ENCODE measurements around the gene DPM2. TPM values are rescaled to one million over a fixed set of nuclear protein-coding genes. Genes with fewer than 3 reads are reported as not detected.

The DPM2 gene
- total and polyA plus RNA-seq, 4 donors: 20.5 to 51.3 (median 50.9) TPM

DNA sequence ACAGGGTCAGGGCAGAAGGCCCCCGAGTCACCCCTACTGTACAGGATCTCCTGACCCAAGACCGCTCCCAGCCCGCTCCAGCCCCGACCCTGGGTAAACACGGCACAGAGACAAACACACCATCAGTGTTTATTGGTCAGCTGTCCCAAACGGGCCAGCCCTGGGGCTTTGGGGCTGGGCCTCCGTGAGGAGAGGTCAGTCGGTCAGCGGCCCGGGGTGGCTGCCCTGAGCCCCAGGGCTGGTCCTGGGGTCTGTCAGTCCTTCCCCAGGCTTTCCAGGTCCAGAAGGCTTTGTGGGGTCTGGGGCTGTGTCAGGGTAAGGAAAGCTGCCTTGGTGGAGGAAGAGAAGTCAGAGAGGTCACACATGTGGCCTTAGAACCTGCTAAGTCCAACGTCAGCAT lies 2.7 kb downstream of the DPM2 start:
- DNase-seq: no peak
- Histone ChIP-seq H3K27me3 (ENCODE audit: control insufficient read depth in 3 of 3, insufficient read depth in 3 of 3, low read length in 2 of 3) (no peaks in the 10 kb centered on the region), H3K27ac (ENCODE audit: low read depth in 1 of 2, low read length in 1 of 2) (no peak overlapping the region), H3K4me1 (ENCODE audit: control insufficient read depth in 5 of 5, insufficient read depth in 5 of 5, low read length in 5 of 5) (peaks cover 0 to 44% (median 14%) of the 10 kb centered on the region in 5 donors), H3K4me3 (no peak overlapping the region), H3K9me3 (ENCODE audit: control insufficient read depth in 4 of 4, insufficient read depth in 3 of 4, low read length in 3 of 4) (no peaks in the 10 kb centered on the region), H3K9ac (ENCODE audit: insufficient read depth in 1 of 2, low read length in 2 of 2) (no peak overlapping the region), H3K36me3 (ENCODE audit: control insufficient read depth in 4 of 4, insufficient read depth in 4 of 4, low read length in 4 of 4) (peaks cover 0 to 8% (median 3%) of the 10 kb centered on the region in 4 donors)
- TF ChIP-seq, protein P1, sequence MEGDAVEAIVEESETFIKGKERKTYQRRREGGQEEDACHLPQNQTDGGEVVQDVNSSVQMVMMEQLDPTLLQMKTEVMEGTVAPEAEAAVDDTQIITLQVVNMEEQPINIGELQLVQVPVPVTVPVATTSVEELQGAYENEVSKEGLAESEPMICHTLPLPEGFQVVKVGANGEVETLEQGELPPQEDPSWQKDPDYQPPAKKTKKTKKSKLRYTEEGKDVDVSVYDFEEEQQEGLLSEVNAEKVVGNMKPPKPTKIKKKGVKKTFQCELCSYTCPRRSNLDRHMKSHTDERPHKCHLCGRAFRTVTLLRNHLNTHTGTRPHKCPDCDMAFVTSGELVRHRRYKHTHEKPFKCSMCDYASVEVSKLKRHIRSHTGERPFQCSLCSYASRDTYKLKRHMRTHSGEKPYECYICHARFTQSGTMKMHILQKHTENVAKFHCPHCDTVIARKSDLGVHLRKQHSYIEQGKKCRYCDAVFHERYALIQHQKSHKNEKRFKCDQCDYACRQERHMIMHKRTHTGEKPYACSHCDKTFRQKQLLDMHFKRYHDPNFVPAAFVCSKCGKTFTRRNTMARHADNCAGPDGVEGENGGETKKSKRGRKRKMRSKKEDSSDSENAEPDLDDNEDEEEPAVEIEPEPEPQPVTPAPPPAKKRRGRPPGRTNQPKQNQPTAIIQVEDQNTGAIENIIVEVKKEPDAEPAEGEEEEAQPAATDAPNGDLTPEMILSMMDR (IDR thresholded peaks at IDR 0.05; ENCODE audit: control extremely low read depth, extremely low read depth): no peak
- WGBS, 2 donors: 73 to 75% methylated on average over 11 of the region's 11 CpGs
- no peak for ATAC-seq (ENCODE audit: insufficient read depth, low FRiP score)

DNA sequence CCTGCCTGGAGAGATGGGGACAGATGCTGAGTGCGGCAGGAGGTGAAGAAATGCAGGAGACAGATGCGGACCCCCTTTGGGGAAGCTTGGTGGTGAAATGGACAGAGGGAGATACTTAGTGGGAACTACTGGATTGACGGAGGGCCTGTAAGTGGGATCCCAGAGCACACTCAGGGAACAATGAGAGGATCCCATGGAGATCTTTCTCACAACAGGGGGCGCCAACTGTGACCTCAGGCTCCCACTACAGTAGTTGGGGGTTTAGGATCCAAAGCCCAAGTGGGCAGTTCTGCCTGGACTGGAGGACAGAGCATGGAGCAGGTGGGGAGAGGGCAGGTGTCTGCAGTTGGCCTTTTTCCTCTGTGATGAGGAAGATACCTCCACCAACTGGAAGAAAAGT lies 3.4 kb downstream of the DPM2 start:
- Histone ChIP-seq H3K27ac (ENCODE audit: low read depth in 1 of 2, low read length in 1 of 2) (no peak overlapping the region), H3K9me3 (ENCODE audit: control insufficient read depth in 4 of 4, insufficient read depth in 3 of 4, low read length in 3 of 4) (no peaks in the 10 kb centered on the region), H3K36me3 (ENCODE audit: control insufficient read depth in 4 of 4, insufficient read depth in 4 of 4, low read length in 4 of 4) (peaks cover 0 to 8% (median 3%) of the 10 kb centered on the region in 4 donors), H3K9ac (ENCODE audit: insufficient read depth in 1 of 2, low read length in 2 of 2) (no peak overlapping the region), H3K4me1 (ENCODE audit: control insufficient read depth in 5 of 5, insufficient read depth in 5 of 5, low read length in 5 of 5) (peaks cover 0 to 44% (median 14%) of the 10 kb centered on the region in 5 donors), H3K4me3 (no peak overlapping the region), H3K27me3 (ENCODE audit: control insufficient read depth in 3 of 3, insufficient read depth in 3 of 3, low read length in 2 of 3) (peaks cover 0 to 4% (median 0%) of the 10 kb centered on the region in 3 donors)
- TF ChIP-seq, protein P1 (IDR thresholded peaks at IDR 0.05; ENCODE audit: control extremely low read depth, extremely low read depth): no peak
- ATAC-seq (ENCODE audit: insufficient read depth, low FRiP score): no peak
- 94% methylated on average over 4 of the region's 4 CpGs for WGBS, 2 donors
- no peak for DNase-seq

DNA sequence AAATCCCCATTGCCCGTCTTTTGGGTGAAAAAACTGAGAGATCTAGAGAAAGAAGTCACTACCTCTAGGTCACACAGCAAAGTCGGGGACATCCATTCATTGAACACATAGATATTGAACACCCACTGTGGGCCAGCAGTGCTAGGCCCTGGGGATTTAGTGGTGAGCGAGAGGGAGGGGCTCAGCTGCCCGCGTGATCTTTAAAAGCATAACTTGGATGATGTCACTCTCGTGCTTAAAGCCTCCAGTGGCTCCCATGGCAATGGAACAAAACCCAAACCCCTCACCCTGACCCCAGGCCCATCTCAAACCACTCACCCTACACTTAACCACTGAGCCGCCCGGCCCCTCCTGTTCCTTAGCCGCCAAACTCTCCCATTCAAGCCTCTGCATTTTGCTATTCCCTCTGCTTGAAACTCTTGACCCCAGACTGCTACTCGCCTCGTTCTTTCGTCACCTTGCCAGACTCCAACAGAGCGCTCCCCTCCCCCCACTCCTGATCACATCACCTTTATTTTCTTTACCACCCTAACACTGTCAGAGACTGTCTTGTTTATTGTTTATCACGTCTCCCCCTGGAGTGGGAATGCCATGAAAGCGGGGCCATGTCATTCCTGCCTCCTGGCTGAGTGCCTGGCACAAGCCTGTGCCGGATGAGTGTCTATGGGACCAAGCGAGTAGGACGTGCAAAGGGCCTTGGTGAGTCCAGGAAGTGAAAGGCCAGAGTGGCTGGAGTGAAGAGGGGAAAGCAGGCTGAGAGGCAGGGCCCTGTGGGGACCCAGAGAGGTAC lies 6.4 kb downstream of the DPM2 start:
- H3K9ac ChIP-seq (ENCODE audit: insufficient read depth in 1 of 2, low read length in 2 of 2): peak overlapping the region in 1 of 2 donors; percentile 26
- H3K27ac ChIP-seq (ENCODE audit: low read depth in 1 of 2, low read length in 1 of 2): peak overlapping the region in 1 of 2 donors; percentile 83
- ATAC-seq (ENCODE audit: insufficient read depth, low FRiP score) (peak; percentile 36), DNase-seq (peak; percentile 74 to 81 (median 79))
- peaks cover under 1 to 30% (median 15%) of the 10 kb centered on the region in 5 donors for H3K4me1 ChIP-seq (ENCODE audit: control insufficient read depth in 5 of 5, insufficient read depth in 5 of 5, low read length in 5 of 5)
- H3K9me3 ChIP-seq (ENCODE audit: control insufficient read depth in 4 of 4, insufficient read depth in 3 of 4, low read length in 3 of 4): no peaks in the 10 kb centered on the region
- H3K27me3 ChIP-seq (ENCODE audit: control insufficient read depth in 3 of 3, insufficient read depth in 3 of 3, low read length in 2 of 3): peaks cover 0 to 27% (median 9%) of the 10 kb centered on the region in 3 donors
- TF ChIP-seq, protein P1 (IDR thresholded peaks at IDR 0.05; ENCODE audit: control extremely low read depth, extremely low read depth): no peak
- peaks cover 0 to 8% (median 3%) of the 10 kb centered on the region in 4 donors for H3K36me3 ChIP-seq (ENCODE audit: control insufficient read depth in 4 of 4, insufficient read depth in 4 of 4, low read length in 4 of 4)
- no peak overlapping the region for H3K4me3 ChIP-seq
- 32 to 43% methylated on average over 18 of the region's 18 CpGs for WGBS, 2 donors
